ENCODE measurements around the gene ACHE.
"Not testable (repeated sequence)": the region's sequence is repeated elsewhere in the genome, so short reads cannot be mapped to it uniquely, and the experiment has no call there.

The ACHE gene

DNA sequence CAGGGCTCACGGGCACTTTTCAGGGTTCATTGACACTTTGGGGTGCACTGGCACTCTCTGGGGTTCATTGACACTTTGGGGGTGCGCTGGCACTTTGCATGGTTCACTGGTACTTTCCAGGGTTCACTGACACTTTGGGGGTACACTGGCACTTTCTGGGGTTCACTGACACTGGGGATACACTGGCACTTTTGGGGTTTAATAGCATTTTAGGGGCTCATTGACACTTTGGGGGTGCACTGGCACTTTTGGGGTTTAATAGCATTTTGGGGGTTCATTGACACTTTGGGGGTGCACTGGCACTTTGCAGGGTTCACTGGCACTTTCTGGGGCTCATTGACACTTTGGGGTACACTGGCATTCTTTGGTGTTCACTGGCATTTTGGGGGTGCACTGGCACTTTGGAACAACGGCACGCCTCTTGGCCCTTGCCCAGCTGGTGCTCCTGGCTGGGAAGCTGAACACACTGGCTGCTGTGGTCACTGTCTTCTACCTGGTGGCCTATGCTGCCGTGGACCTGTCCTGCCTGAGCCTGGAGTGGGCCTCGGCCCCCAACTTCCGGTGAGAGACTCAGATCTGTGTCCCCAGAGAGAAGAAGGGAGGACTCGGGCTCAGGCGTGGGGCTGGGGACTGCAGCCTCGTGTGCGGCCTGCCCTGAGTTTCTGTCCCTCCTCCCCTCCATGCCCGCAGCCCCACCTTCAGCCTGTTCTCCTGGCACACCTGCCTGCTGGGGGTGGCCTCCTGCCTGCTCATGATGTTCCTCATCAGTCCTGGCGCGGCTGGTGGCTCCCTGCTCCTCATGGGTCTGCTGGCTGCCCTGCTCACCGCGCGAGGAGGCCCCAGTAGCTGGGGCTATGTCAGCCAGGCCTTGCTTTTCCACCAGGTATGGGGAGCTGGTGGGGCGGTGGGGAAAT is 34.7 kb downstream of the ACHE start:
- no peak for DNase-seq

DNA sequence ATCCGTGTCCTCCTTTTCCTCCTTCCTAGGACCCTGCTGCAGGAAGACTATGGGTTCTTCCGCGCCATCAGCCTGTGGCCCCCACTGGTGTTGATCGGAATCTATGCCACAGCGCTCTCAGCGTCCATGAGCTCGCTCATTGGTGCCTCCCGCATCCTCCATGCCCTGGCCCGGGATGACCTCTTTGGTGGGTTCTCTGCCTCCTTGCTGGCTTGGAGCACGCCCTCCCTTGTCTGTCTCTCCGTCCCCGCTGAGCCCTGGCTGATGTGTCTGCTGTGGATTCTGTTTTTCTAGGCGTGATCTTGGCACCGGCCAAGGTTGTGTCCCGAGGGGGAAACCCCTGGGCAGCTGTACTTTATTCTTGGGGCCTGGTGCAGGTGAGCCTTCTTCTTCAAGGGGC is 35.8 kb downstream of the ACHE start:
- DNase-seq: no peak

DNA sequence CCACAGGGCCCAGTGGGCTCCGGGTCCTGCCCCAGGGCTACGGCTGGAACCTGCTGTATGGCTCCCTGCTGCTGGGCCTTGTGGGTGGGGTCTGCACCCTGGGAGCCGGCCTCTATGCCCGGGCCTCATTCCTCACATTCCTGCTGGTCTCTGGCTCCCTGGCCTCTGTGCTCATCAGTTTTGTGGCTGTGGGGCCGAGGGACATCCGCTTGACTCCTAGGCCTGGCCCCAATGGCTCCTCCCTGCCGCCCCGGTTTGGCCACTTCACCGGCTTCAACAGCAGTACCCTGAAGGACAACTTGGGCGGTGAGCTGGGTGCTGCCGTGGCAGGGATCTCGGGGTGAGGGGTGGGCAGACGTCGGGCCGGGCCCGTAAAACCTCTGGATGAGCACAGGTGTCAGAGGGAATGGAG is 38.8 kb downstream of the ACHE start:
- no peak for DNase-seq

DNA sequence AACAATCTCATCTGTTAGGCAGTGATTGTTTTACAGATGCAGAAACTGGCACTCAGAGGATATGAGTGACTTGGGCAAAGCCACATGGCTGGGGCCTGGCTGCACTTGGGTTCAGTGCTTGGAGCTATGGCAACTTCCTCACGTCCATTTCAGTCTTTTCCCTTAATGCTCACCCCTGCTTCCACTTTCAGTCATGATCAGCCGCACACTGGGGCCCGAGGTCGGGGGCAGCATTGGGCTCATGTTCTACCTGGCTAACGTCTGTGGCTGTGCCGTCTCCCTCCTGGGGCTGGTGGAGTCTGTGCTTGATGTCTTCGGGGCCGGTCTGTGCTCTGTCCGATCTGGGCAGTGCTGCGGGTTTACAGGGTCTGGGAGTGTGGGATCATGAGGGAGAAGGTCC is 40.2 kb downstream of the ACHE start:
- DNase-seq: no peak

DNA sequence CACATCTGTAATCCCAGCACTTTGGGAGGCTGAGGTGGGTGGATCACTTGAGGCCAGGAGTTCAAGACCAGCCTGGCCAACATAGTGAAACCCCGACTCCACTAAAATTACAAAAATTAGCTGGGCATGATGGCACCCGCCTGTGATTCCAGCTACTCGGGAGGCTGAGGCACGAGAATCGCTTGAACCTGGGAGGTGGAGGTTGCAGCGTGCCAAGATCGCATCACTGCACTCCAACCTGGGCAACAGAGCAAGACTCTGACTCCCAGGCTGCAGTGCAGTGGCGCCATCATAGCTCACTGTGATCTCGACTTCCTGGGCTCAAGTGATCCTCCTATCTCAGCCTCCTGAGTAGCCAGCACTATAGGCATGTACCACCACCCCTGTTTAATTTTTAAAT is 40.8 kb downstream of the ACHE start:
- not testable (repeated sequence) for DNase-seq

DNA sequence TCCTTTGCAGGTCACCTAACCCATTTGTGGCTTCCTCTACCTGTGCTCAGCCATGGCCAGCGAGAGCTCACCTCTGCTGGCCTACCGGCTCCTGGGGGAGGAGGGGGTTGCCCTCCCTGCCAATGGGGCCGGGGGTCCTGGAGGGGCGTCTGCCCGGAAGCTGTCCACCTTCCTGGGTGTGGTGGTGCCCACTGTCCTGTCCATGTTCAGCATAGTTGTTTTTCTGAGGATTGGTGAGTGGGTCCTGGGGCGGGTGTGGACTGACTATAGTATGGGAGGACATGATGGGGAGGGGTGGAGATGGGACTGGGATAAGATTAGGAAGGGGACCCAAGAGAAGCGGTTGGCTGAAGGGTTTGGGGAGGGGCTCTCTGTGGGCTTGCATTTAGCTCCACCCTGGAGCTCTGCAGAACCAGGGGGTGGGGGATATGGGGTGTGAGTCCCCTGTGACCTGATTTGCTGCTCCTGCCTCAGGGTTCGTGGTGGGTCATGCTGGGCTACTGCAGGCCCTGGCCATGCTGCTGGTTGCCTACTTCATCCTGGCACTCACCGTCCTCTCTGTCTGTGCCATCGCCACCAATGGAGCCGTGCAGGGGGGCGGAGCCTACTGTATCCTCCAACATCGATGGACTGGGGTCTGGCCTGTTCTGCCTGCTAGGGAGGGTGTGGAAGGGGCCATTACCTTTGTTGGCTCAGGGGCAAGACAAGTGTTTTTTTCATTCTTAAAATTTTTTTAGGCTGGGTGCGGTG is 41.4 kb downstream of the ACHE start:
- no peak for DNase-seq

DNA sequence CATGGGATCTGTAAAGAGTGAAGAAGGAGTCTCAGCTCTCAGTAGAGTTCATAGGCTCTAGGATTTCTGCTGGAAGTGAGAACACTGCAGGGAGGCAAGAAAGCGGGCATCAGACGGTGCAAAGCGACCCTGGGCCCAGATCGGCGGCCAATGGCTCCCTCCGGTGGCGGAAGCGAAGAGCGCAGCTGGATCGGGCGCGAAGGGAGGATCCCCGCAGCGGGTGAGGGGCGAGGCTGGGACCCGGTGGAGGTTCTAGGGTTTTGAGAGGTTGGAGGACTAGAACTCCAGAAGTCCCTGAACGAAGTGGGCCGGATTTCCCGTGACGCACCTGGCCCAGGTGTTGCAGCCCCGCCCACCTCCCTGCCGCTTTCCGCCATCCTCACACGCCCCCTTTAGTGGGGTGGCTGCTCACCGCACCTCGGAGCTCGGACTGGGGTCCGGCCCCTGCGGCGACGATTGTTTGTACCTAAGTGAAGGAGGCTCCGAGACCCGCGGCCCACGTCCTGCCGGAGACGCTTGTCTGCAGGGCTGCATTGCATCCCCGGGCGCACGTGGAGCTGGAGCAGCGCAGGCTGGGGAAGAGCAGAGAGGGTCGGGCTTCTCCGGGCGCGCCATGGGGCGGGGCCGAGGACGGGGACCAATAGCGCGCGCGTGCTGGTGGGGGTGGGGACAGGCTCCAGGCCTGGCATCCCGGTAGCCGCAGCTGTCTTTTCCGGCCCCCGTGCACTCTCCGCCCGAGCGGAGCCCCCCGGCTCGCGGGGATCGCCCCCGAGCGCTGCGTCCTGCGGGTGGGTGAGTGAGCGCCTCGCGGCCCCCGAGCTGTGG is 43.4 kb downstream of the ACHE start, which contains the start of gene SLC12A9:
TSS of gene SLC12A9 (plus strand) at position 666 of the 825 bp plus-strand sequence. CDS start 1,485 bp downstream, outside the sequence.
- peak; percentile 93 for DNase-seq

DNA sequence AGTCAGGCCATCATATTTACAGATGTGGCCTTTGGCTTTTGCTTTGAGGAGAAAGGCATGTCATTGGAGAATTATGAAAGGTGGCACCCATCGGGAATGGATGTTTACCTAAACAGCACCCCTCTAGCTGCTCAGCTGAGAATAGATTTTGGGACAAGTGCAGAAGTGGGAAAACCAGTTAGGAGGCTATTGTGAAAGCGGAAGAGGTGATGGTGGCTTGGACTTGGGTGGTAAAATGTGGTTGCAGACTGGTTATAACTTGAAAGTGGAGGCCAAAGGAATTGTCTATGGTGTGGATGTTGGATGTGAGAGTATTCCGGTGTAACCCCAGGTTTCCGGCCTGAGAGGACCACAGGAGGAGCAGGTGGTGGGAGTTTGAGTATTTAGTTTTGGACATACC is 48.3 kb downstream of the ACHE start:
- DNase-seq: no peak

DNA sequence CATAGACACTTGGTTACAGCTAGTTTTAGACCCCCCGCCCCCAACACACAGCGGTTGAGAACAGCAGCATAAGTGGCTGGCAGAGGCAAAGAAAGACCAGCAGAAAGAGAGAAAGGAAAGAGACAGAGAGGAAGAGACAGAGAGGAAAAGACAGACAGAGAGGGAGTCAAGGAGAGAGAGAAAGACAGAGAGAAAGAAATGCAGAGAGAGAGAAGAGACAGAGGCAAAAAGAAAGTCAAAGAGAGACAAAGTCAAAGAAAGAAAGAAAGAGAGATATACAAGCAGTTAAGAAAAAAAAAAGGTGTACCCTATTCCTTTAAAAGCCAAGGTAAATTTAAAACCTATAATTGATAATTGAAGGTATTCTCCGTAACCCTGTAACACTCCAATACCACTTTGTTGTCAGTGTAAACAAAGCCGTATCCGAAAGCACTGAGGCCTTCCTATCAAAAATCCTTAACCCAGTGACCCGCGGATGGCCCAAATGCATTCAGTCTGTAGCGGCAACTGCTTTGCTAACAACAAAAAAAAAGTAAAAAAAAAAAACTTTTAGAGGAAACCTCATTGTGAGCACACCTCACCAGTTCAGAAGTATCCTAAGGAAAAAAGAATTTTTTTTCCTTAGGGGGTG is 55.1 kb downstream of the ACHE start:
- no peak for DNase-seq
